Upper lobe of left lung (tissue), 4 donors: ENCODE results near the gene MOB2.

Source experiments
- EP300 ChIP-seq, 4 donors: sonication (generic); formaldehyde crosslinking; IDR thresholded peaks; one replicate each; pipeline ENCODE4 v1.5.1; 2017; ENCODE audit warnings: antibody characterized with exemption in 4 of 4, control low read depth in 2 of 4
- POLR2A ChIP-seq, 4 donors: fragments of 450-650 bp; IDR thresholded peaks; one replicate each; pipeline ENCODE4 v1.5.1; 2016 to 2017; ENCODE audit warnings: antibody characterized with exemption in 4 of 4, mild to moderate bottlenecking in 2 of 4
- POLR2AphosphoS5 ChIP-seq, 2 donors: sonication (generic); formaldehyde crosslinking; IDR thresholded peaks; one replicate each; pipeline ENCODE4 v1.5.1; 2017; ENCODE audit warnings: antibody characterized with exemption in 2 of 2
- TF ChIP-seq, protein P1 (sequence below), 6 experiments: fragments of 450-650 bp in 4 of 6; fragments of 200-600 bp in 2 of 6; sonication (generic) in 2 of 6; IDR thresholded peaks; one replicate each; pipeline ENCODE4 v1.5.1; 2016 to 2019; ENCODE audit warnings: antibody characterized with exemption in 6 of 6

DNA sequence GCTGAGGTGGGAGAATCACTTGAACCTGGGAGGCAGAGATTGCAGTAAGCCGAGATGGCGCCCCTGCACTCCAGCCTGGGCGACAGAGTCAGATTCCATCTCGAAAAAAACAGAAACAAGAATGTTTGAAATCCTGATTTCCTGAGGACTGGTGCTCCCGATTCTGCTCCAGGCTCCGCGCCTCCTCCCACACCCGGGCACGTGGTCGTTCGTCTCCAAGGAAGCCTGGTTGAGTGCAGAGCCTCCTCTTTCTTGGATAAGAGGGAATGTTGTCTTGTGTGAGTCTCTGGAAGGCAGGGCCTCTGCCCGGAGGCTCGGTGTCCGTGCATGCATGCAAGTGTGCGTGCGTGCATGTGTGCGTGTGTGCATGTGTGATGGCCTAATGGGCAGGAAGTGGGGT lies 66.8 kb downstream of the MOB2 start:
- no peak for TF ChIP-seq POLR2A (IDR thresholded peaks at IDR 0.05)
- TF ChIP-seq, protein P1, sequence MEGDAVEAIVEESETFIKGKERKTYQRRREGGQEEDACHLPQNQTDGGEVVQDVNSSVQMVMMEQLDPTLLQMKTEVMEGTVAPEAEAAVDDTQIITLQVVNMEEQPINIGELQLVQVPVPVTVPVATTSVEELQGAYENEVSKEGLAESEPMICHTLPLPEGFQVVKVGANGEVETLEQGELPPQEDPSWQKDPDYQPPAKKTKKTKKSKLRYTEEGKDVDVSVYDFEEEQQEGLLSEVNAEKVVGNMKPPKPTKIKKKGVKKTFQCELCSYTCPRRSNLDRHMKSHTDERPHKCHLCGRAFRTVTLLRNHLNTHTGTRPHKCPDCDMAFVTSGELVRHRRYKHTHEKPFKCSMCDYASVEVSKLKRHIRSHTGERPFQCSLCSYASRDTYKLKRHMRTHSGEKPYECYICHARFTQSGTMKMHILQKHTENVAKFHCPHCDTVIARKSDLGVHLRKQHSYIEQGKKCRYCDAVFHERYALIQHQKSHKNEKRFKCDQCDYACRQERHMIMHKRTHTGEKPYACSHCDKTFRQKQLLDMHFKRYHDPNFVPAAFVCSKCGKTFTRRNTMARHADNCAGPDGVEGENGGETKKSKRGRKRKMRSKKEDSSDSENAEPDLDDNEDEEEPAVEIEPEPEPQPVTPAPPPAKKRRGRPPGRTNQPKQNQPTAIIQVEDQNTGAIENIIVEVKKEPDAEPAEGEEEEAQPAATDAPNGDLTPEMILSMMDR (IDR thresholded peaks at IDR 0.05): no peak
- TF ChIP-seq POLR2AphosphoS5 (IDR thresholded peaks at IDR 0.05): no peak
- no peak for TF ChIP-seq EP300 (IDR thresholded peaks at IDR 0.05)
